ENCODE measurements around the gene AATF. TPM values are rescaled to one million over a fixed set of nuclear protein-coding genes. Genes with fewer than 3 reads are reported as not detected.

Gene AATF
- total RNA-seq, 1 experiment from 2014 or later, result 186 TPM

GRCh38 chr17:37094391-37094790 lies 145.6 kb downstream of the AATF start:
- no peak for TF ChIP-seq CTCF (IDR thresholded peaks at IDR 0.05; ENCODE audit: unreplicated experiment)
- Mint-ChIP-seq H3K27me3 (ENCODE audit: unreplicated experiment) (no peaks in the 10 kb centered on the region), H3K4me3 (ENCODE audit: low read depth, unreplicated experiment) (no peak overlapping the region), H3K27ac (ENCODE audit: unreplicated experiment) (no peak overlapping the region), H3K36me3 (ENCODE audit: insufficient read depth, unreplicated experiment) (peaks cover 57% of the 10 kb centered on the region), H3K9me3 (ENCODE audit: low read depth, unreplicated experiment) (no peaks in the 10 kb centered on the region), H3K4me1 (ENCODE audit: low read depth, unreplicated experiment) (peaks cover 7% of the 10 kb centered on the region)
- BruUV-seq (replicated peaks), result no TSS peak
- intact Hi-C loops (cut with micrococcal nuclease; ENCODE audit: unreplicated experiment), result no loop called here
- CTCF ChIA-PET, result no interaction called here
- DNase-seq, result no peak

GRCh38 chr17:37096071-37096470 lies 147.3 kb downstream of the AATF start:
- Mint-ChIP-seq H3K4me3 (ENCODE audit: low read depth, unreplicated experiment) (no peak overlapping the region), H3K27me3 (ENCODE audit: unreplicated experiment) (no peaks in the 10 kb centered on the region), H3K27ac (ENCODE audit: unreplicated experiment) (no peak overlapping the region), H3K36me3 (ENCODE audit: insufficient read depth, unreplicated experiment) (peaks cover 52% of the 10 kb centered on the region), H3K9me3 (ENCODE audit: low read depth, unreplicated experiment) (no peaks in the 10 kb centered on the region), H3K4me1 (ENCODE audit: low read depth, unreplicated experiment) (no peaks in the 10 kb centered on the region)
- no peak for TF ChIP-seq CTCF (IDR thresholded peaks at IDR 0.05; ENCODE audit: unreplicated experiment)
- no TSS peak for BruUV-seq (replicated peaks)
- CTCF ChIA-PET, result interaction anchor here (0.5 to 1.3 kb wide), 3 partner anchors 12 to 551 kb away, joined by 3 to 4 read pairs (median 4); partner anchors contain the start of gene GGNBP2
- DNase-seq, result no peak
- intact Hi-C loops (cut with micrococcal nuclease; ENCODE audit: unreplicated experiment), result no loop called here

- intact Hi-C loops (cut with micrococcal nuclease; ENCODE audit: unreplicated experiment), result no loop called here
- BruUV-seq (replicated peaks), result no TSS peak
- Mint-ChIP-seq H3K4me3 (ENCODE audit: low read depth, unreplicated experiment) (no peak overlapping the region), H3K9me3 (ENCODE audit: low read depth, unreplicated experiment) (no peaks in the 10 kb centered on the region), H3K27me3 (ENCODE audit: unreplicated experiment) (no peaks in the 10 kb centered on the region), H3K4me1 (ENCODE audit: low read depth, unreplicated experiment) (no peaks in the 10 kb centered on the region), H3K27ac (ENCODE audit: unreplicated experiment) (no peak overlapping the region), H3K36me3 (ENCODE audit: insufficient read depth, unreplicated experiment) (peaks cover 50% of the 10 kb centered on the region)
- CTCF ChIA-PET, result interaction anchor here (0.5 to 1.3 kb wide), 3 partner anchors 13 to 1886 kb away, joined by 3 to 4 read pairs (median 4); no protein-coding TSS in a partner anchor
- TF ChIP-seq CTCF (IDR thresholded peaks at IDR 0.05; ENCODE audit: unreplicated experiment), result no peak
- no peak for DNase-seq
Measured at GRCh38 chr17:37097154-37097553, 148.4 kb downstream of the AATF start.

- DNase-seq, result no peak
- CTCF ChIA-PET, result interaction anchor here (2.0 kb wide), 1 partner anchor 10 kb away, joined by 4 read pairs; no protein-coding TSS in a partner anchor
- Mint-ChIP-seq H3K27me3 (ENCODE audit: unreplicated experiment) (no peaks in the 10 kb centered on the region), H3K36me3 (ENCODE audit: insufficient read depth, unreplicated experiment) (peaks cover 45% of the 10 kb centered on the region), H3K4me1 (ENCODE audit: low read depth, unreplicated experiment) (no peaks in the 10 kb centered on the region), H3K9me3 (ENCODE audit: low read depth, unreplicated experiment) (no peaks in the 10 kb centered on the region), H3K27ac (ENCODE audit: unreplicated experiment) (no peak overlapping the region), H3K4me3 (ENCODE audit: low read depth, unreplicated experiment) (no peak overlapping the region)
- no TSS peak for BruUV-seq (replicated peaks)
- TF ChIP-seq CTCF (IDR thresholded peaks at IDR 0.05; ENCODE audit: unreplicated experiment), result no peak
- intact Hi-C loops (cut with micrococcal nuclease; ENCODE audit: unreplicated experiment), result no loop called here
Measured at GRCh38 chr17:37098152-37098551, 149.4 kb downstream of the AATF start.

Data from Calu3 (cell line).